GM12865 (cell line): Measurements from ENCODE around the gene THSD7B.
A peak's percentile ranks its signal among the peaks of the same experiment; 100 is the strongest.

ENCODE experiments used
- DNase-seq: peaks from one replicate; pipeline ENCODE4 v3.0.0; 2010; ENCODE audit warnings: low read depth
- H3K4me3 ChIP-seq: 2 replicates; pipeline ENCODE4 v1.5.1; 2011; ENCODE audit warnings: mild to moderate bottlenecking, low read depth, low read length, control low read depth
- CTCF ChIP-seq: IDR thresholded peaks from 2 replicates; pipeline ENCODE4 v1.5.1; 2011; ENCODE audit warnings: low read length, control low read depth, low read depth, inconsistent platforms; ENCODE audit not compliant: insufficient read depth; ENCODE audit errors: missing control alignments

The THSD7B gene

GRCh38 chr2:137254052-137254451 lies 488.7 kb downstream of the THSD7B start:
- no peak for DNase-seq
- no peak for TF ChIP-seq CTCF

GRCh38 chr2:137255345-137255744 lies 490.0 kb downstream of the THSD7B start:
- no peak overlapping the region for H3K4me3 ChIP-seq
- TF ChIP-seq CTCF: no peak
- DNase-seq: no peak

More at GRCh38 chr2:137254052-137254451, 488.7 kb downstream of the THSD7B start:
- H3K4me3 ChIP-seq: no peak overlapping the region

GRCh38 chr2:137255990-137256389 lies 490.6 kb downstream of the THSD7B start:
- no peak overlapping the region for H3K4me3 ChIP-seq
- DNase-seq: no peak
- TF ChIP-seq CTCF: no peak

- no peak overlapping the region for H3K4me3 ChIP-seq
- TF ChIP-seq CTCF: no peak
- no peak for DNase-seq
These were observed 496.7 kb downstream of the THSD7B start for GRCh38 chr2:137261881-137262585.

GRCh38 chr2:137262594-137262993 lies 497.2 kb downstream of the THSD7B start:
- TF ChIP-seq CTCF: no peak
- no peak for DNase-seq
- no peak overlapping the region for H3K4me3 ChIP-seq

- no peak overlapping the region for H3K4me3 ChIP-seq
- TF ChIP-seq CTCF: no peak
- peak; percentile 31 for DNase-seq
These were observed 522.7 kb downstream of the THSD7B start for GRCh38 chr2:137287913-137288639.
